ENCODE measurements around the gene SLC41A3.

Gene SLC41A3

DNA sequence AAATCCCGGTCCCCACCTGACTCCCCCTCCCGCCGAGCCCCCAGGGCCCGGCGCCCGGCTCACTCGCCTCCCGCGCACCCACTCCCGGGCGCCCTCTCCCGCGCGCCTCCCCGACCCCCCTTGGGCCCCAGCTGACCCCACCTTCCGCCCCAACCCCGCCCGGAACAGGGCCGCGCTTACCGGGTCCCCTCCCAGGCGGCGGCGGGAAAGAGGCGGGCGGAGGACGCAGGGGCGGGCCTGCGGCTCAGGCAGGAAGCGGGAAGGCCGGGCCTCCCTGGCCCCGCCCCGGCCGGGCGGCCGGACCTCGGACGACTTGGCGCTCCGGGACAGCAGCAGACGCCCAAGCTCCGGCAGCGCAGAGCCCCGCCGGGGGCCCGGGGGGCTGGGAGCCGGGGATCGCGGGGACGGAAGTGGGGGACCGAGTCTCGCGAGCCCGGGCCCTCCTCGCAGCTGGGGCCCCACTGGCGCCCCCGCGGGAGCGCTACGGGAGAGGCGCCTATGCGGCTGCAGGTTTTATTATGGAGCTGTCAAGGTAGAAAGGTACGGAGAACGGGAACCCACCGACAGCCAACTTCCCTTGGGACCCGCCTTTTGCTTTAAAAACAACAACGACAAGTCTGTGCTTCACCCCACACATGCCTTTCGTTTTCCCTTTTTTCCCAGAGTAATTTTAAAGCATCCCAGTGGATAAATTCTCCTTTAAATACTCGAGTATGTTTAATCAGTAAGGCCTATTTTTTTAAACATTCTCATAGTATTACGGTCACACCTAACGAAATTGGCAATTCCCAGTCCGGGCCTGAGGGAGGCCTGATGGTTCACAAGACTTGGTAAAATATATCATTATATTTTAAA is at the start of gene SLC41A3:
SLC41A3 (minus strand) TSS at position 212 of the 855 bp plus-strand sequence. CDS start 15,905 bp downstream, outside the sequence.
- DNase-seq: peak; percentile 94

DNA sequence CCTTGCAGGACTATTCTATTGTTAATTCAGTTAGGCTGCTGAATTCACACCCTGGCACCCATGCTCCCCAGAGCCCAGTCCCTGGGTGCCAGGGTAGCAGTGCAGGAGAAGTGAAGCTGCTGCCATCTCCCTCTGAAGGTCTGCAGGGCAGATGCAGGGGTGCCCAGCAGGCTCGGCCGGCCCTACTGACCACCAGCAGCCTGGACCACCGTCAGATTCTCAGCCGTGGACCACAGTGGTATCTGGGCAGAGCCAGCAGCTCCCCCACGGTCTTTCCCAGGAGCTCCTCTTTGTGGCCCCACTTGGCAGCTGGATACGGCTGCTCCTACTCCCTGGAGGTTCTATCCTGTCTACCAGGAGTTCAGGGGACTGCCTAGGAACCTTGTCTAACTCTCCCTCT is 49.7 kb upstream of the SLC41A3 start:
- DNase-seq: no peak

DNA sequence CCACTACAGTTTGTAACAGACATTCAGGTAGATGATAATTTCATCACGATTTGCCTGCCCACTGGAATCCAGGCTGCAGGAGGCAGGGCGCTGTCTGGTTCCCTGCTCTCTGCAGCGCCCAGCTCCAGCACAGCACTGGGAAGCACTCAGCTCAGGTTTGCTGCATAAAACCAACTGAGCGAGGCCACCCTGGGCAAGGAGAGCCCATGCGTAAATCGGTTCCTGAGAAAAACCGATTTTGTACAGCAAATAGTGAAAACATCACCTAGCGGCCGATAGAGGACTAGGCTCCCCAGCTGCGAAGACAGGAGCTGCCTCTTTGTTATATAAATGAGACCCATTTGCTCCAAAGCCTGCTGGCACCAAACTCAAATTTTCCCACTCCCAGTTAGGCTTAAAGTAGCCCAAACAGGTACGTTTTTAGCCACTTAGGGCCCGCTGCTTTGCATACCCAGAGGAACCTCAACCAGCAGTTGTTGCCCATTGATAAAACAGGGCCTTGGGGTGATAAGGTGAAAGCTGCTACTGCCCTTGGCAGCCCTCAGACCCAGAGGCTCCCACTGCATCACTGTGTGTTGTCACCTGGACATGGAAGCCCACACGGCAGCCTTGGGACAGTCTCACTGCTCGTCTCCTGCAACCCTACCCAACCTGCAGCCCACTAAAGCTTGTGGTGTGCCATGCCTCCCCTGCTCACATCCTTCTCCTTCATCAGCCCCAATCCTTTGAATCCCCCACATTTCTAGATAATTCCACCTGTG is 49.0 kb upstream of the SLC41A3 start:
- DNase-seq: no peak

DNA sequence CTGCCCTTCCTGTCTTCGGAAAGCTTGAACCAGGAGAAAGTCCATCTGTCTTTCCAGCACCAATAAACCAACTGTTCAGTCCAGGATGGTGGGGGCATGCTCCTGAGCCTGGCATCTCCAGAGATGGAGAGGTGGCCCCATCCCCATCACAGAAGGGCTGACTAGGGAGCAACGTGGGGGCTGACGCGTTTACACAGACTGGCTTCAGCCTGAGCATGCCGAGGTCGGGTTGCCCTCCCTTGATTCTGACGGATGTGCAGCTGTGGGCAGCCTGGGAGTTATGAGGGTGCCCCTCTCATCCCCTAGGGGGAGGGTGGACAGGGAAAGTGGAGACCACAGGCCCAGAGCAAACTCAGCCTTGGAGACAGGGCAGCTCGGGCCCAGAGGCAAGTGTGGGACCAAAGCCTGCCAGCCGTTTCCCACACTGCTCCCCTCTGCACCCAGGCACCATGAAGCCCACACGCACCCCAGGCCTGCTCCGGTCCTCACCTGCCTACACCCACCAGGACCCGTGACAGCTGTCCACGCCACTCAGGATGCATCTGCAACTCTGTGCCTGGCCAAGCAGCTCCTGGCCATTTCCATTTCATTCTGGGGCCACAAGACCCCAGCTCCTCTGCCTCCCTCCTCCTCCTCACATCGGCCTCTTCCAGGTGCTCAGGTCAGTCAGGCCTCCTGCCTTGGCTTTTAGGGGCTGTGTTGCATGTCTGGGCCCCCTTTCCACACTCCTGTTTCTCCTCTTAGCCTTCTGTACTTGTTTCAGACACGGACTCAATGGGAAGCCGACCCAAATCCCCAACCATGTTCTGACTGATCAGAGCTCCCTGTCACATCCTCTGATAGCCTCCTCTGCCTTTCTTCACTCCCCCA is 48.2 kb upstream of the SLC41A3 start:
- no peak for DNase-seq

DNA sequence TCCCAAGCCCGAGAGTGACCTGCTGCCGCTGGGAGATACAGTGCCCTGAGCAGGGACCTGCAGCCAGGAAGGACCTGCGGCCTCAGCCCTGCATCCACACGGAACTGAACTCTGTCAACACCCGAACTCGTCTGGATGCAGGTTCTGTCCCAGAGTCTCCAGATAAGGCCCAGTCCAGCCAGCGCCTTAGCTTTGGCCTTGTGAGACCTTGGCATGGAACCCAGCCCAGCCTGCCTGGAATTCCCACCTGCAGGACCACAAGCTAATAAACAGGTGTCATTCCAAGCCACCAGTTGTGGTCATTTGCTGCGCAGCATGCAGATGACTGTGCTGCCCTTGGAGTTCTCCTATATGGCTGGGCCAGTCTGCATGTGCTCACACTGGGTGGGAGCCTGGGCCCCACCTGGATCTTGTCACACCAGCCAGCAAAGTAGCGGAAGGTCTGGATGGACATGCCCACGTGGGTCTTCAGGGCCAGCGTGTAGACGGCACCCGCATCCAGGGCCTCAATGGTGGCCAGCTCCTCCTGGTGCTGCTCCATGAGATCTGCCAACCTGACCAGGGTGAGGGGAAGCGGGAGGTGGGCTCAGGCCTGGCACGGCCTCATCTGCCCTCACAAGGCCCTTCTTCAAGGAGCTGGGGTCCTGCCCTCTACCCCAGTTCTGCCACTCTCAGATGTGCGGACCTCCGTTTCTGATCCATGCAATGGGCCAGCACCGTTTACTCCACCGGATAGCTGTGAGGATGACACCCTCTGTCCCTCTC is 47.2 kb upstream of the SLC41A3 start:
- DNase-seq: no peak

DNA sequence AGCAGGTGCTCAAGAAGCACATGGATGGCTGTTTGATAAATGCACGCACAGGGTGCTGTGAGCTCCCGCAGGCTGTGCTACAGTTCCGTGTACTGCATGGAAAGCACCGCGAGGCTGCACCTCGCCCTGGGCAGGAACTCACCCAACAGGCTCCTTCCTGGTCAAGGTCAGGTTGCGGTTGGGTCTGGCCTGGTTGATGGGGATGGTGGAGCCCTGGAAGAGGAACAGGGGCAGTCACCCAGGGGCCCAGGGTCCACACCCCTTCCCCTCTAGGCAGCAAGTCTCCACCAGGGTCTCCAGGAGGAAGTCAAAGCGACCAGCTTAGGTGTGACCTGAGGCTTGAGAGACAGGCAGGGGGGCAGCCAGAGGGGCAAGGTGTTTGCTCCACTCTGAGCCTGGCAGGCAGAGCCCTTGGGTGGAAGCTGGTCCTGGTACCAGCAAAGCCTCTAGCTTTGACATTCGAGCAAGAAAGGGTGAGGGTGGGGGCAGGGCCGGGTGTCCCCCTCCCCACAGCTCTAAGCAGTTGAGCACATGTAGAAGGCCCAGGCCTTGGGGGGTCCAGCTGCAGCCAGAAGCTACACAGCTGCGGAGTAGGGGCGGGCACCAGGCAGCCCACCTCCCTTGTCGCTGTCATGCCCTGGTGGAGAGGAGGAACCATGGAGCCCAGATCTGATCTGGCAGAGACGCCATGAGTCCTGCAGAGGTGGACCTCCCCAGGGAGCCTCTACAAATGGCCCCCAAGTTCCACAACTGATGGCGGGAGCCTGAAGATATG is 46.3 kb upstream of the SLC41A3 start:
- no peak for DNase-seq

DNA sequence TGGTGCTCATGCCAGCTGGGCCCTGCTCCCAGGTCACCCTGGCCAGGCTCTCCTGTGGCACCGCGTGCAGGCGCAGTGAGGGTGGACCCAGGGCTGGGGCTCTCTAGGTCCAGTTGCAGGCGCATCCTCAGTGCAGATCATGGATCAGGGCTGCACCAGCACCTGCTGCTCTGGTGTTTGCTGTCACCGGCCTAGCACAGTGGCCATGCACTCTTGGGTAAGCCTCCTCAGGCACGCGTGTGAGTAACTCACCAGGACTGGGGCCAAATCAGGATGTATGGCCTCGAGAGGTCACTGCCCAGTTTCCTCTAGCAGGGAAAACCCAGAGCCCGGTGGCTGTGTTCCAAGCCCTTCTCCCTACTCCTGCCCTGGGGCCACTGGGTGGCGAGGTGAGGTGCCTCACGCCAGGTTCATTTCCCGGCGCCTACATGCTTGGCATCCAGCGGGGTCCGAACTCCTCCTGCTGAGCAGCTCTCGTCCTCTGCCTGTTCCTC is 45.5 kb upstream of the SLC41A3 start:
- no peak for DNase-seq

DNA sequence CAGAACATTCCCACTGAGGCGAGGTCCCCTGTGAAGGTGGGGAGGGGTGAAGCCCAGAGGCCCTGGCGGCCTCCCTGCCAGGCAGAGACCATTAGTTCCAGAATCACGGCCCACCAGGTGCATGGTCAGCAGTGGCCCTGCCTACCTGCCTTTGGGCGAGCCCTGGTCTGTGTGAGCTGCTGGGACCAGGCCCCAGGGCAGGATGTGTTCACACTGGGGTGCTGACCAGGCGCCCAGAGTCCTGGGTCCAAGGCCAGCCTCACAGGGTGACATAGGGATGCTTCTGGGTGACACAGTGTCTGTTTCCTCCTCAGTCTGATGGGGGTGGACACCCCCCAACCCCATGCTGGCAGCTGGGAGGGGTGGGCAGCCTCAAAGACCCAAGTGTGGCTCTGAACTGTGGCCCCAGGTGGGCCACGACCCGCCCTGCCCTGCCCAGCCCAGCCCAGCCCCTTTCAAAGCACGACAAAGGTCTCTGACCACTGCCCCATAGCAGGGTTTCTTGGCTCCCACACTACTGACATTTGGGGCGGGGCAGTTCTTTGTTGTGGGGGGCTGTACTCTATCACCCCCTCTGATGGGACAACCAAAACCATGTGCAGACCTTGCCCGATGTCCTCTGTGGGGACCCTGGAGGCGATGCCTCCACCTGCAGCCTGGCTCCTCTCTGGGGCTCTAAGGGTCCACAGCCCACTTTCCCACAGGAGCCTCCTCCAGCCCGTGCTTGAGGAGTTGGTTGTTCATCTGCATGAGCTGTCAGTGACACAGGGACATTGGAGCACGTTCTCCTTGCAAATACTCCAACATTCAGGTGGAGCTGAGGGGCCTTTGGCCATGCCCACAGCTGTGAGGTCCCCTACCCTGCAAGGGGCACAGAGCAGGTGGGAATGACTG is 44.8 kb upstream of the SLC41A3 start:
- no peak for DNase-seq

DNA sequence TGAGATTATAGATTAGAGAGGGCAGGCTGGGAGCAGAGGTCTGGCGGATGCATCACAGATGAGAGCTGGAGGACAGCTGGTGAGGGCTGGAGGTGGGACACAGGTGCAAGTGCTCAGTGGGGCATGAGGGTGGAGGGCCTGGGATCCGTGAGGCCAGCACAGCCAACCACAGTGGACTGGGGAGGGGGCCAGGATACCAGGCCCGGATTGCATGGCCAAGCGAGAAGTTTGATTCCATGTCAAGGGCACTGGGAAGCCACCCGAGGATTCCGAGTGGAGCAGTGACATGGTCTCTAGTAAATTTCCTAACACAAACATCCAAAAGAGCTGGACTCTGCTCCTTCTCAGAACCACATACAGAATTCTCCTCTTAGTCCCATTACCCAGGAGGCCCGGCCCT is 44.0 kb upstream of the SLC41A3 start:
- no peak for DNase-seq

DNA sequence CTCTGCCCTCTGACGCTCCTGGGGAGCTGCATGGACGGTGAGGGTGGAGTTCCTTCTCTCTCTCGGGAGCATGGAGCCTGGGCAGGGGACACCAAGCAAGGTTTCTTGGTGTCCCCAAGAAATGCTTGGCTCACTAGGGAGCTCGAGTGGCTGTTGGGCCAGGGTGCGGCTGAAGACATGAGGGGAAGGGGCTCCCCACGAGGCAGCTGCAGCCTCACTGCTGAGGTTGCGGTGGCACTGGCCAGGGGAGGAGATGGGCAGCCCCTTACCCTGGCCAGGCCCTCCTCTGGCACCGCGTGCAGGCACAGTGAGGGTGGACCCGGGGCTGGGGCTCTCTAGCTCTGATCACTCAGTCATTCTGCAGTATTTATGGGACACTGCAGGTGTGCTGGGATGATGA is 43.5 kb upstream of the SLC41A3 start:
- no peak for DNase-seq

DNA sequence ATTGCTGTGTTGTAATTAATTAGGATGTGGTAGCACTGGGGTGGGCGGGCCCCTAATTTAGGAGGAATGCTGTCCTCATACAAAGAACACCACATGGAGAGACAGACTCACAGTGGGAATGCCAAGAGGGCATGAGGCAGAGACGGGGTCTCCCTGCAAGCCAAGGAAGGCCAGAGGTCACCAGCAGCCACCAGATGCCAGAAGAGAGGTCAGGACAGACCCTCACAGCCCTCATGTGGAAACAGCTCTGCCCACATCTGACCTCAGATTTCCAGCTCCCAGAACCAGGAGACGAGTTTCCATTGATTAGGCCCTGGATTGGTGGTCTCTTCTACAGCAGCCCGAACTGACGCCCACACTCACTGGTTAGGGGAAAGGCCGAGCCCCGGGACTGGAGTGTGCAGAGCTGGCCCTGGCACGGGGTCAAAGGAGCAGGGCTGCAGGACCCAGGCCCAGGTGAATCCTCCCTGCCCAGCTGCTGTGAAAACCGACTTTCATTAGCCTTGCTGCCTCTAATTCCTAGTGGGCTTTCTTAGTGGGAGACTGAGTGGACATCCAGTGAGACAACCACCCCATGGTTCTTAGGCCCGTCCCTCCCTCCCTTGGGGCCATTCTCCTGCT is 43.0 kb upstream of the SLC41A3 start:
- DNase-seq: no peak

DNA sequence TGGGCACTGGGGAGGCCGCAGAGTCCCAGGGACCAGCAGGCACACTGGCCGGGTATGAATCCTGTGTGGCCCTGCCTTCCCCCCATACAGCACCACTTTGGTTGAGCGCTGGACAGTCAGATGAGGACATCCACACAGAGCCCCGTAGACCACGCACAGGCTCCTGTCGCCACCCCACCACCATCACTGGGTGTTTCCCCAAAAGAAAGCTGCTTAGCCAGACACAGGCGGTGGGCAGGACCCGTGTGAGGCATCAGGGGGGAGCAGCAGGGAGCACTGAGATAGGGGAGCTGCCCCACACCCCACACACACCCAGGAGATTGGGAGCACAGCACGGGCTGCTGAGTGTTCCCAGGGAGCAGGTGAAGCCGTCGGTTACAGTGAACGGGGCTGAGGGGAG is 42.4 kb upstream of the SLC41A3 start:
- no peak for DNase-seq

DNA sequence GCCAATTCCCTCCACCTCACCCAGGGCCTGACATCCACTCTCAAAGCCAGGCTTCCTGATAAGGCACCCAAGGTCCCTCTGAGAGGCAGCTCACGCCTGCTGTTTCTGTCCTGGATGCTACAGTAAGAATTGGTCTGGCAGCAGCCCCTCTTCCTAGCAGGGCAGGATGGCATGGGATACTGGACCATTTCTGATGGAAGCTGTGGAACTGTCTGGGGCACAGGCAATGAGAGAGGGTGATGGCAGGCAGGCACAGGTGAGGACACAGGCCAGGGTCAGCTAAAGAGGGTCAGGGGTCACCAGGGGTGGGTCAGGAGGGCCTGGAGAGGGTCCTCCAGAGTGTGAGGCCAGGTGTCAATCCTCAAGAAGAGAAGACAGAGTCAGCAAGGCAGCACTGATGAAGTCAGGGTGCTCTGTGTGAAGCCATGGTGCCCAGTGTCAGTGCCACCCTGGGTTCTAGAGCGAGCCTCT is 41.9 kb upstream of the SLC41A3 start:
- DNase-seq: no peak

DNA sequence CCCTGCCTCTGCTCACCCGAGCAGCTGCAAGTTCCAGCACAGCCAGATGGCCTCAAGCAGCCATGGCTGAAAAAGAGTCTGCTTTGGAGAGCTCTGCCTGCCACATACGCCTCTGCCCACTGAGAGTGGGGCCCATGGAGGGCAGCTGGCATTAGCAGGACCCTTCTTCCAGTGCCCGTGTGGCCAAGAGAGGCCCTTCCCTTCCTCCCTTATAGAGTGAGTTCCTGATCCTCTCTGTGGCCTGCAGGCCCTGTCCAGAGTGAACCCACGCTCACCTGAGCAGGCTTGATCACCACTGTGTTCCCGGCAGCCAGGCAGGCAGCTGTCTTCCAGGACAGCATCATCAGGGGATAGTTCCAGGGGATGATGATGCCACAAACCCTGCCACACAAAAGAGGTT is 41.4 kb upstream of the SLC41A3 start:
- DNase-seq: no peak

DNA sequence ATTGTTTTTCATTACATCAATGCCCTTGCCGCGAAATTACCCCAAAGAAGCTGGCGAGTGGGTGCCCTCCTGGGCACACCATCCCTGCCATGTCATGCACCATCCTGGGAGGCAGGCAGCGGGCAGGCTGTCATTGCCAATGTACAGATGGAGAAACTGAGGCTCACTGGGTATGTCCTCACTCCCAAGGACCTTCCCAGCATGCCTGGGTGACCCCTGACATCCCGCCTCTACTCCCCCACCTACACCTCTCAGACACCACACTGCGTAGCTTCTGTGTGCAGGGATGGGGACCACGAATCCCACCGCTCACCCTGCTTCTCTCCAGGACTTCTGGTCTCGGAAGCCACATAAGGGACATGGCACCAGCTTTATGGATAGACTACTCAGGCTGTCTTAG is 41.0 kb upstream of the SLC41A3 start:
- no peak for DNase-seq

DNA sequence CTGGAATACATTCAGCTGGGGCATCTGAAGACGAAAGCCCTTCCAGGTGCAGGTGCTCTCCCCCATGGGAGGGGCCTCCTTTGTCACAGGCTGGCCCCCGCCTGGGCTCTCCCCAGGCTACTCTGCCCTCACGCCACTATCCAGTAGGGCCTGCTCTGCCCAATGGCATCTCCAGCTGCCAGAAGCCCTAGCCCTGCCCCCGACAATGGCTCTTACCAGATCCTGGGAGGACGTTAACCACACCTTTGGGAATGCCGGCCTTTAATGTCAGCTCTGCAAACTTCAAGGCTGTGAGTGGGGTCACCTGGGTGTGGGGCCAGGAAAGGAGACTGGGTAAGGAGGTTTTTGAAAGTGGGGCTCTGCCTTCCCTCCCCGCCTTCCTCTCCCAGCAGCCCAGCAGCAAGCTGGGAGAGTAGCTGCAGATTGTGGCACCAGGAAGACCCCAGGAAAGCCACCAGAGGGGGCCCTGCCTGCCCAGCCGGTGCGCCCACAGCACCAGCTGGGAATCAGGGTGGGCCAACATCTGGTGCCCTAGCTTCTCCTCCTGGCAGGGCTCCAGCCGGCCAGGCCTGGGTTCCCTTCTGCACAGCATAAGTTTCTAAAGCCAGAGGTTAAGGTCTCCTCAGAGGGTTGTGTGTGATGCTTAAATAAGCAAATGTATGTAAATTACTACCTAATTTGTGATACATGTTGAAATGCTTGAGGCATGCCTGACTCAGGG is 40.4 kb upstream of the SLC41A3 start:
- DNase-seq: no peak

DNA sequence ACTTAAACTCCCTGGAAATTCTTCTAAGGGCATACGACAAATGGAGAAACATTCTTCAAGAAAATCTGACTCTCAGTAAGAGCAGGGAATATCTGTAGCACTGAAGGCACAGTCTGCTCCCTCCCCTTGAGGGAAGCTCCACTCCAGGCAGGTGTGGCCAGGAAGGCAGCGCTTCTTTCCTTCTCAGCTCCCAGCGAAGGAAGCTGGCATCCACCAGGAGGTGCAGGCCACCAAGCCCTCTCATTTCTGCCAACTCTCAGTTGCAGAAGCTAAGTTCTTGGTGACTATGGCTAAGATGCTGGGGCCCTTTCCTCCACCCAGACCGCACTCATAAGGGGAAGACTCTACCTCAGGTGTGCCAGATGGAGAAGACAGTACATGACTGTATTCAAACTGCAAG is 37.7 kb upstream of the SLC41A3 start:
- no peak for DNase-seq

DNA sequence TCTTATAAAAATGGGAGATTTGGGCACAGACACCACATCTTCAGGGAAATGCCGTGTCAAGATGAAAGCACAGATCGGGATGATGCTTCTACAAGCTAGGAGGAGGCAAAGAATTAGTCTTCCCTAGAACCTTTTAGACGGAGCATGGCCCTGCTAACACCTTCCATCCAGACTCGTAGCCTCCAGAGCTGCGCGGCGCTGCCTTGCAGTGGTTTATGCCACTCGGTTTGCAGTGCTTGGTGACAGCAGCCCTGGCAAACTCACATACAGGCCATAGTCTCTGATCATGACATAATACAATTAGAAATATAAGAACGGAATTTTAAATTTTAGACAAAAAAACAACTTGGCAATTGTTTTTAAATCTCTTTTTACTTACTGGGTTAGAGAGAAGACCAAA is 37.1 kb upstream of the SLC41A3 start:
- DNase-seq: no peak

DNA sequence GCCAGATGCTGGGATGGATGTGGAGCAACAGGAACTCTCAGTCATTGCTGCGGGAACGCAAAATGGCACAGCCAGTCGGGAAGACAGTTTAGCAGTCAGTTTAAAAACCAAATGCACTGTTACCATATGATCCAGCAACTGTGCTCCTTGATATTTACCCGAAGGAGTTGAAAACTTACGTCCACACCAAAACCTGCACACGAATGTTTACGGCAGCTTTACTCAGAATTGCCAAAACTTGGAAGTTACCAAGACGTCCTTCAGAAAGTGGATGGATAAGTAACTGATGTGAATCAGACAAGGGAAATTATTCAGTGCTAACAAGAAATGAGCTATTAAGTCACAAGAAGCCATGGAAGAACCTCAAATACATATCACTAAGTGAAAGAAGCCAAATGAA is 36.1 kb upstream of the SLC41A3 start:
- no peak for DNase-seq
